ENCODE data around the gene NDUFA12.

- TF ChIP-seq CTCF (IDR thresholded peaks at IDR 0.05) (no peak), POLR2AphosphoS5 (IDR thresholded peaks at IDR 0.05; ENCODE audit: insufficient read depth in 1 of 2, low read depth in 1 of 2) (no peak)
Observed at GRCh38 chr12:94963649-94964048, 39.8 kb downstream of the NDUFA12 start.

Measured in vagina (tissue), 2 donors.